ENCODE measurements around the gene AFMID.
A peak's percentile ranks its signal among the peaks of the same experiment; 100 is the strongest.

The AFMID gene

GRCh38 chr17:78182504-78182903 lies 4.7 kb upstream of the AFMID start:
- Mint-ChIP-seq H3K27ac (no peak overlapping the region), H3K36me3 (ENCODE audit: low read depth) (peaks cover 8% of the 10 kb centered on the region), H3K9me3 (no peaks in the 10 kb centered on the region), H3K4me1 (ENCODE audit: low read depth) (peaks cover 32% of the 10 kb centered on the region), H3K4me3 (no peak overlapping the region), H3K27me3 (ENCODE audit: low read depth) (no peaks in the 10 kb centered on the region)

- H3K4me1 Mint-ChIP-seq (ENCODE audit: low read depth), result peaks cover 34% of the 10 kb centered on the region
- no peaks in the 10 kb centered on the region for H3K9me3 Mint-ChIP-seq
- no peak overlapping the region for H3K27ac Mint-ChIP-seq
- H3K27me3 Mint-ChIP-seq (ENCODE audit: low read depth), result no peaks in the 10 kb centered on the region
- H3K36me3 Mint-ChIP-seq (ENCODE audit: low read depth), result peaks cover 8% of the 10 kb centered on the region
- H3K4me3 Mint-ChIP-seq, result no peak overlapping the region
These were observed 3.2 kb upstream of the AFMID start for GRCh38 chr17:78183916-78184315.

DNA sequence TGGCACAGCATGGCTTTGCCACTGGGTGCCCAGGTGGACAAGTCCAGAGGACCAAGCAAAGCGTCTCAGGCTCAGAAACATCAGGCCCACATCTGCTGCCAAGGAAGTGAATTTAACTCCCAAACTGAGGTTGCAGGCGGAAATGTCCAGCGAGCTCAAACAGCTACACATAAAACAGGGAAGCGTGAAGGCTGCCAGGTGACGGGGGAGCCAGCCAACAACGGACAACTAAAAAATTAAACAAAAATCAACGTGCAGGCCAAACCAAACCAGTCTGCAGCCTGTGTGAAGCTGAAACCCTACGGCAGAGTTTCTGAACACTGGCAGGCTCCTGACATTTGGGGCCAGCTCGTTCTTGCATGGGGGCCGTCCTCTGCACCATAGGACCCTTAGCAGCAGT lies 2.8 kb upstream of the AFMID start:
- Mint-ChIP-seq H3K27ac (no peak overlapping the region), H3K9me3 (no peaks in the 10 kb centered on the region), H3K27me3 (ENCODE audit: low read depth) (no peaks in the 10 kb centered on the region), H3K4me1 (ENCODE audit: low read depth) (peaks cover 34% of the 10 kb centered on the region), H3K36me3 (ENCODE audit: low read depth) (peaks cover 6% of the 10 kb centered on the region), H3K4me3 (no peak overlapping the region)

DNA sequence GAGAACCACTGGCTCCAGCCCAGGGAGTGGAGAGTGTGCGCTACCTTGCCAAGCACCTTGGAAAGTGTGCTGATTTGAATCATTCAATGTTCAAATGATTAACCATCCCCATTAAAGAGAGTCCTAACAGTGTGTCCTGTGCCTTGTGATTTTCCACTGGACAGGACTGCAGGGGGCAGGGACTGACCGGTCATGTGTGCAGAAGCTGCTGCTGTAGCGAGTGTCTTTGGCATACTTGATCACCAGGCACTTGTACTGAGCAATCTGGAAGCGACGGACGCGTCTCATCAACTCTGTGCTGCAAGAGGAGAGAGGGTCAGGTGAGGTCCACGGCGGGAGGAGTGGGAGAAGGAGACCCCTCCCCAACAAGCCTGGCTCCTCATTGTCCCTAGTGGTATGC lies 2.3 kb upstream of the AFMID start:
- no peaks in the 10 kb centered on the region for H3K27me3 Mint-ChIP-seq (ENCODE audit: low read depth)
- peak overlapping the region; percentile 24 for H3K27ac Mint-ChIP-seq
- H3K4me1 Mint-ChIP-seq (ENCODE audit: low read depth), result peaks cover 34% of the 10 kb centered on the region
- H3K36me3 Mint-ChIP-seq (ENCODE audit: low read depth), result peaks cover 6% of the 10 kb centered on the region
- H3K9me3 Mint-ChIP-seq, result no peaks in the 10 kb centered on the region
- peak overlapping the region; percentile 25 for H3K4me3 Mint-ChIP-seq

GRCh38 chr17:78185981-78186691 lies 1.0 kb upstream of the AFMID start:
- H3K27me3 Mint-ChIP-seq (ENCODE audit: low read depth), result no peaks in the 10 kb centered on the region
- peak overlapping the region; percentile 77 for H3K4me3 Mint-ChIP-seq
- no peaks in the 10 kb centered on the region for H3K9me3 Mint-ChIP-seq
- H3K36me3 Mint-ChIP-seq (ENCODE audit: low read depth), result peaks cover 2% of the 10 kb centered on the region
- H3K4me1 Mint-ChIP-seq (ENCODE audit: low read depth), result peaks cover 25% of the 10 kb centered on the region
- peak overlapping the region; percentile 72 for H3K27ac Mint-ChIP-seq

DNA sequence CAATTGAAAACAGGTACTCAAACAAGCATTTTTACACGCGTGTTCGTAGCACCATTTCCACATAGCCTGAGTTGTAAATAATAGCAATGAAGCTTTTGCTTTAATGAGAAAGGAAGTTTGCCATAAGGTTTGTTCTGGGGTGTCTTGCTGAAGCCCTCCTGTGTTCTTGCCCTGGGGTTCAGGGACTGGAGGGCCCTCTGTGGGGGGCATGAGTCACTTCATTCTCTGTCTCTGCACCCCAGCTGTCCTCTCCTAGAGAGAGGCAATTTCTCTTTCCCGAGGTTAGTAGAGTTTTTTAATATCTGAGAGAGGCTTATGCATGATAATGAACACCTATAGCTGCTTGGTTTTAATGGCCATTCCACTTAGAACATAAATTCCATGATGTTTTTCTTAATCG lies 9.6 kb downstream of the AFMID start:
- Mint-ChIP-seq H3K27me3 (ENCODE audit: low read depth) (no peaks in the 10 kb centered on the region), H3K4me1 (ENCODE audit: low read depth) (peaks cover 7% of the 10 kb centered on the region), H3K36me3 (ENCODE audit: low read depth) (no peaks in the 10 kb centered on the region), H3K9me3 (no peaks in the 10 kb centered on the region), H3K27ac (no peak overlapping the region), H3K4me3 (no peak overlapping the region)

- no peak overlapping the region for H3K4me3 Mint-ChIP-seq
- no peaks in the 10 kb centered on the region for H3K27me3 Mint-ChIP-seq (ENCODE audit: low read depth)
- H3K4me1 Mint-ChIP-seq (ENCODE audit: low read depth), result peaks cover 7% of the 10 kb centered on the region
- H3K9me3 Mint-ChIP-seq, result no peaks in the 10 kb centered on the region
- H3K36me3 Mint-ChIP-seq (ENCODE audit: low read depth), result no peaks in the 10 kb centered on the region
- no peak overlapping the region for H3K27ac Mint-ChIP-seq
These were observed 10.1 kb downstream of the AFMID start for GRCh38 chr17:78197147-78197832.

GRCh38 chr17:78200451-78200850 lies 13.3 kb downstream of the AFMID start:
- no peak overlapping the region for H3K27ac Mint-ChIP-seq
- peaks cover 7% of the 10 kb centered on the region for H3K4me1 Mint-ChIP-seq (ENCODE audit: low read depth)
- no peak overlapping the region for H3K4me3 Mint-ChIP-seq
- no peaks in the 10 kb centered on the region for H3K27me3 Mint-ChIP-seq (ENCODE audit: low read depth)
- H3K9me3 Mint-ChIP-seq, result no peaks in the 10 kb centered on the region
- H3K36me3 Mint-ChIP-seq (ENCODE audit: low read depth), result peaks cover 3% of the 10 kb centered on the region

DNA sequence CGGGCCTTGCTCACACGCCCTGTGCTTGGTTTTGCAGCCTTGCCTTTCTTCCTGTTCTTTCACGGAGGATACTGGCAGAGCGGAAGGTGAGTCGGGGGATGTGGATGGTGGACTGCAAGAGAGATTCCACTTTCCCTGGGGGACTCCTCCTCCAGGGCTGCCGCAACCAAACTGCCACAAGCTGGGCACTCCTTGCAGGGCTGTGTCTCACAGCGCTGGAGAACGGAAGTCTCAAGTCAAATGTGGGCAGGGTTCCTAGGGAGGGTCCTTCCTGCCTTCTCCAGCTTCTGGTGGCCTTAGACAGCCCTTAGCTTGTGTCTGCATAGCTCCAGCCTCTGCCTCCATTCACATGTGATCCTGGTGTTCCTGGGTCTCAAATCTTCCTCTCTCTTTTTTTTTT lies 15.5 kb downstream of the AFMID start:
- Mint-ChIP-seq H3K27ac (no peak overlapping the region), H3K27me3 (ENCODE audit: low read depth) (no peaks in the 10 kb centered on the region), H3K4me3 (no peak overlapping the region), H3K4me1 (ENCODE audit: low read depth) (peaks cover 7% of the 10 kb centered on the region), H3K36me3 (ENCODE audit: low read depth) (peaks cover 3% of the 10 kb centered on the region), H3K9me3 (no peaks in the 10 kb centered on the region)

GRCh38 chr17:78204387-78205123 lies 17.4 kb downstream of the AFMID start:
- Mint-ChIP-seq H3K9me3 (no peaks in the 10 kb centered on the region), H3K27ac (no peak overlapping the region), H3K27me3 (ENCODE audit: low read depth) (no peaks in the 10 kb centered on the region), H3K4me3 (no peak overlapping the region), H3K4me1 (ENCODE audit: low read depth) (no peaks in the 10 kb centered on the region), H3K36me3 (ENCODE audit: low read depth) (peaks cover 3% of the 10 kb centered on the region)

- no peak overlapping the region for H3K27ac Mint-ChIP-seq
- H3K4me1 Mint-ChIP-seq (ENCODE audit: low read depth), result no peaks in the 10 kb centered on the region
These were observed 18.1 kb downstream of the AFMID start for GRCh38 chr17:78205124-78205775.

DNA sequence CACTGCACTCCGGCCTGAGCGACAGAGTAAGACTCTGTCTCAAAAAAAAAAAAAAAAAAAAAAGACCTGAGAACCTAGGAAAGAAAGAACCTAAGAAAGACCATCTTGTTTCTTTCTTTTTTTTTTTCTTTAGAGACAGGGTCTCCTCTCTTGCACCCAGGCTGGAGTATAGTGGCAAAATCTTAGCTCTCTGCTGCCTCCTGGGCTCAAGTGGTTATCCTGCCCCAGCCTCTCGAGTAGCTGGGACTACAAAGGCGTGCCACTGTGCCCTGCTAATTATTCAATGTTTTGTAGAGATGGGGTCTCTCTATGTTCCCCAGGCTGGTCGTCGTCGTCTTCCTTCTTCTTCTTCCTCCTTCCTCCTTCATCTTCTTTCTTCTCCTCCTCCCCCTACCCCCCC lies 19.1 kb downstream of the AFMID start:
- Mint-ChIP-seq H3K27ac (no peak overlapping the region), H3K4me1 (ENCODE audit: low read depth) (no peaks in the 10 kb centered on the region), H3K36me3 (ENCODE audit: low read depth) (peaks cover 3% of the 10 kb centered on the region), H3K27me3 (ENCODE audit: low read depth) (no peaks in the 10 kb centered on the region), H3K9me3 (no peaks in the 10 kb centered on the region), H3K4me3 (no peak overlapping the region)

More at GRCh38 chr17:78205124-78205775, 18.1 kb downstream of the AFMID start:
- H3K9me3 Mint-ChIP-seq, result no peaks in the 10 kb centered on the region
- H3K27me3 Mint-ChIP-seq (ENCODE audit: low read depth), result no peaks in the 10 kb centered on the region
- H3K4me3 Mint-ChIP-seq, result no peak overlapping the region
- H3K36me3 Mint-ChIP-seq (ENCODE audit: low read depth), result peaks cover 3% of the 10 kb centered on the region

DNA sequence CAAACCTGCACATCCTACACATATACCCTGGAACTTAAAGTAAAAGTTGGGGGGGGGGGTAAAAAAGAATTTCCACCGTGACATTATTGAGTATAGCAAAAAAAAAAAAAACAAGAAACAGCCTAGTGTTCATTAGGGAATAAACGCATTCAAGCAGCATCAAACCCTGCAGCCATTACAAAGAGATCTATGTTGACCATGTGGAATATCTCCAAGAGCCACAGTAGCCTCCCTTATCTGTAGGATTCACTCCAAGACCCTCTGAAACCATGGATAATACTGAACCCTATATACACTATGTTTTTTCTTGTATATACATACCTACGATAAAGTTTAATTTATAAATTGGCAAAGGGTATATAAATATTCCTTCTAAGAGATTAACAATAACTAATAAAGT lies 21.3 kb downstream of the AFMID start:
- Mint-ChIP-seq H3K36me3 (ENCODE audit: low read depth) (peaks cover 3% of the 10 kb centered on the region), H3K27me3 (ENCODE audit: low read depth) (no peaks in the 10 kb centered on the region), H3K9me3 (no peaks in the 10 kb centered on the region), H3K4me3 (no peak overlapping the region), H3K27ac (no peak overlapping the region), H3K4me1 (ENCODE audit: low read depth) (no peaks in the 10 kb centered on the region)

- Mint-ChIP-seq H3K36me3 (ENCODE audit: low read depth) (no peaks in the 10 kb centered on the region), H3K4me1 (ENCODE audit: low read depth) (peaks cover 5% of the 10 kb centered on the region), H3K9me3 (no peaks in the 10 kb centered on the region), H3K4me3 (no peak overlapping the region), H3K27me3 (ENCODE audit: low read depth) (no peaks in the 10 kb centered on the region), H3K27ac (no peak overlapping the region)
These were observed 22.9 kb downstream of the AFMID start for GRCh38 chr17:78210111-78210510.
